Keratinocyte (primary cell): ENCODE measurements around the gene GLCE.

Source experiments
- EZH2 ChIP-seq: IDR thresholded peaks from one replicate; pipeline ENCODE4 v1.6.1; 2012; ENCODE audit warnings: inconsistent platforms, mild to moderate bottlenecking, low read length, moderate library complexity
- TF ChIP-seq, protein P1 (sequence below), 3 experiments: IDR thresholded peaks in 1 of 3; conservative IDR thresholded peaks in 1 of 3; optimal IDR thresholded peaks in 1 of 3; 2 replicates in 2 of 3; 3 replicates in 1 of 3; pipeline versions ENCODE3 to v1.5.1; 2011; ENCODE audit warnings: low read length in 3 of 3, mild to moderate bottlenecking in 3 of 3, moderate library complexity in 2 of 3, control low read depth in 1 of 3, inconsistent platforms in 1 of 3; ENCODE audit not compliant: insufficient read depth in 2 of 3; ENCODE audit errors: extremely low read depth in 1 of 3

DNA sequence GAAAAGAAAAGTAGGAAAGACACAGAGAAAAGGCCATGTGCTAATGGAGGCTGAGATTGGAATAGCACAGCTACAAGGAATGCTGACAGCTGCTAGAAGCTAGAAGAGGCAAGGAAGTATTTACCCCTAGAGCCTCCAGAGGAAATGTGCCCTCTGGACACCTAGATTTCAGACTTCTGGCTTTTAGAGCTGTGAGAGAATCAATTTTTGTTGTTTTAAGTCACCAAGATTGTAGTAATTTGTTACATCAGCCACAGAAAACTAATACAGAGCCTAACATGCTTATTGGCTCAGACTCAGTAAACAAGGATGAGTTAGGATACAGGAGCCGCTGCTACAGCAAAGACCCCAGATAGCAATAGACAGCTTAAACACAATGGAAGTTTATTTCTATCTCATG is 33.1 kb upstream of the GLCE start:
- TF ChIP-seq EZH2 = no peak
- TF ChIP-seq, protein P1, sequence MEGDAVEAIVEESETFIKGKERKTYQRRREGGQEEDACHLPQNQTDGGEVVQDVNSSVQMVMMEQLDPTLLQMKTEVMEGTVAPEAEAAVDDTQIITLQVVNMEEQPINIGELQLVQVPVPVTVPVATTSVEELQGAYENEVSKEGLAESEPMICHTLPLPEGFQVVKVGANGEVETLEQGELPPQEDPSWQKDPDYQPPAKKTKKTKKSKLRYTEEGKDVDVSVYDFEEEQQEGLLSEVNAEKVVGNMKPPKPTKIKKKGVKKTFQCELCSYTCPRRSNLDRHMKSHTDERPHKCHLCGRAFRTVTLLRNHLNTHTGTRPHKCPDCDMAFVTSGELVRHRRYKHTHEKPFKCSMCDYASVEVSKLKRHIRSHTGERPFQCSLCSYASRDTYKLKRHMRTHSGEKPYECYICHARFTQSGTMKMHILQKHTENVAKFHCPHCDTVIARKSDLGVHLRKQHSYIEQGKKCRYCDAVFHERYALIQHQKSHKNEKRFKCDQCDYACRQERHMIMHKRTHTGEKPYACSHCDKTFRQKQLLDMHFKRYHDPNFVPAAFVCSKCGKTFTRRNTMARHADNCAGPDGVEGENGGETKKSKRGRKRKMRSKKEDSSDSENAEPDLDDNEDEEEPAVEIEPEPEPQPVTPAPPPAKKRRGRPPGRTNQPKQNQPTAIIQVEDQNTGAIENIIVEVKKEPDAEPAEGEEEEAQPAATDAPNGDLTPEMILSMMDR (optimal IDR thresholded peaks at IDR 0.05 in 1 of 3, IDR thresholded peaks at IDR 0.05 in 1 of 3, conservative IDR thresholded peaks at IDR 0.05 in 1 of 3; ENCODE audit: extremely low read depth in 1 of 3, insufficient read depth in 2 of 3, low read length in 3 of 3) = no peak
